ENCODE results near the gene PCCA. TPM values are rescaled to one million over a fixed set of nuclear protein-coding genes. Genes with fewer than 3 reads are reported as not detected.

PCCA gene
- total RNA-seq, 1 donor from 2014 or later: 33.4 TPM

DNA sequence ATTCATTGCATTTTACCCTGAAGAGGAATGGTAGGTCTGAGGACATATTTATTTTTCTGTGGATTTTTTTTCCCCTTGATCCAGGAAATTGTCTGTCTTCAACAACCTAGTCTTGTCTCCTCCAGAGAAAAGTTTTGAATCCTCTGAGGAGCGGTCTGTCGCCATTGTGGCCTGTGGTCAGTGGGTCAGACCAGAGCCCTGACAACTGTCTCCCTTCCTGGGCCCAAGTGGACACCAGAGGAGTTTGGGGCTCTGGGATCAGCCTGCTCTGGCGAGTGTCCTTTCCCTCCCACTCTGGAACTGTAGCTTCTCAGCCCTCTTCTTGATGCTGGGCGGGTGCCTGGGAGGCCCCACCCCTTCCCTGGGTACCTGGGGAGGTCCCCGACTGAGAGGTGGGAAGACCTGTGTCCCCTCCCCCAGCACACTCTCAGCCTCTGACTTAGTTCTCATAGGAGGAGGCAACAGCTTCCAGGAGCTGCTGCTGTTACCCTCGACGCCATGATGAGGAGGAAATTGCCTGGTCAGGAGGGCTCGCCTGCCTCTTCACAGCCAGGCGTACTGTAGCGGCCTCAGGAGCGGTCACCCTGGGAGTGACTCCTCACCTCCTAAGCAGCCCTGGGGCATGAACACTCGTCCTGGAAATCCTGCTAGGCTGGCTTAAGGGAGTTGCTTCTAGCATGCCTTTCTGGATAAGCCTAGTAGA is 389.4 kb downstream of the PCCA start:
- Histone ChIP-seq H3K27ac (no peak overlapping the region), H3K4me3 (no peak overlapping the region), H3K27me3 (no peaks in the 10 kb centered on the region), H3K4me1 (no peaks in the 10 kb centered on the region), H3K9me3 (no peaks in the 10 kb centered on the region), H3K36me3 (no peaks in the 10 kb centered on the region)
- TF ChIP-seq POLR2A (IDR thresholded peaks at IDR 0.05): no peak
- TF ChIP-seq POLR2AphosphoS5 (IDR thresholded peaks at IDR 0.05; ENCODE audit: insufficient read depth in 1 of 2, low read depth in 1 of 2): no peak
- TF ChIP-seq, protein P1, sequence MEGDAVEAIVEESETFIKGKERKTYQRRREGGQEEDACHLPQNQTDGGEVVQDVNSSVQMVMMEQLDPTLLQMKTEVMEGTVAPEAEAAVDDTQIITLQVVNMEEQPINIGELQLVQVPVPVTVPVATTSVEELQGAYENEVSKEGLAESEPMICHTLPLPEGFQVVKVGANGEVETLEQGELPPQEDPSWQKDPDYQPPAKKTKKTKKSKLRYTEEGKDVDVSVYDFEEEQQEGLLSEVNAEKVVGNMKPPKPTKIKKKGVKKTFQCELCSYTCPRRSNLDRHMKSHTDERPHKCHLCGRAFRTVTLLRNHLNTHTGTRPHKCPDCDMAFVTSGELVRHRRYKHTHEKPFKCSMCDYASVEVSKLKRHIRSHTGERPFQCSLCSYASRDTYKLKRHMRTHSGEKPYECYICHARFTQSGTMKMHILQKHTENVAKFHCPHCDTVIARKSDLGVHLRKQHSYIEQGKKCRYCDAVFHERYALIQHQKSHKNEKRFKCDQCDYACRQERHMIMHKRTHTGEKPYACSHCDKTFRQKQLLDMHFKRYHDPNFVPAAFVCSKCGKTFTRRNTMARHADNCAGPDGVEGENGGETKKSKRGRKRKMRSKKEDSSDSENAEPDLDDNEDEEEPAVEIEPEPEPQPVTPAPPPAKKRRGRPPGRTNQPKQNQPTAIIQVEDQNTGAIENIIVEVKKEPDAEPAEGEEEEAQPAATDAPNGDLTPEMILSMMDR (IDR thresholded peaks at IDR 0.05): no peak
- intact Hi-C loops (cut with DNase I): no loop called here
- DNase-seq (ENCODE audit: extremely low spot score in 2 of 2): no peak

DNA sequence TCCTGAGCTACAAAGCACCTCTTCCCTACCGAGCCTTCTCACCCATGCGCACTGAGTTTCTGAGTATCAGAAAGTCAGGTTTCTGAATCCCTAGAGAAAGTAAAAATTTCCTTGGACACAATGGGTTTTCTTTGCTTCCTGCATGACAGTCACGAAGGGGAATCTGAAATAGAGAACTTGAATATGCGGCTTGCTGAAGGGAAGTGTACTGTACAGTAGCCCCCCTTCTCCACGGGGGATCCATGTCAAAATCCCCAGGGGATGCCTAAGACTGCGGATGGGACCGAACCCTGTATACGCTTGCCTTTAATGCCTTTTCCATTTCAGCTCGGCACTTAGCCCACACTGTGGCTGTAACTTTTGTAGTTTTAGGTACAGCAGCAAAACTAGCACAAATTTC is 391.8 kb downstream of the PCCA start:
- Histone ChIP-seq H3K27me3 (no peaks in the 10 kb centered on the region), H3K27ac (no peak overlapping the region), H3K4me3 (no peak overlapping the region), H3K9me3 (no peaks in the 10 kb centered on the region), H3K36me3 (no peaks in the 10 kb centered on the region), H3K4me1 (no peaks in the 10 kb centered on the region)
- intact Hi-C loops (cut with DNase I): no loop called here
- no peak for DNase-seq (ENCODE audit: extremely low spot score in 2 of 2)
- no peak for TF ChIP-seq POLR2AphosphoS5 (IDR thresholded peaks at IDR 0.05; ENCODE audit: insufficient read depth in 1 of 2, low read depth in 1 of 2)
- TF ChIP-seq, protein P1 (IDR thresholded peaks at IDR 0.05): no peak
- no peak for TF ChIP-seq POLR2A (IDR thresholded peaks at IDR 0.05)

DNA sequence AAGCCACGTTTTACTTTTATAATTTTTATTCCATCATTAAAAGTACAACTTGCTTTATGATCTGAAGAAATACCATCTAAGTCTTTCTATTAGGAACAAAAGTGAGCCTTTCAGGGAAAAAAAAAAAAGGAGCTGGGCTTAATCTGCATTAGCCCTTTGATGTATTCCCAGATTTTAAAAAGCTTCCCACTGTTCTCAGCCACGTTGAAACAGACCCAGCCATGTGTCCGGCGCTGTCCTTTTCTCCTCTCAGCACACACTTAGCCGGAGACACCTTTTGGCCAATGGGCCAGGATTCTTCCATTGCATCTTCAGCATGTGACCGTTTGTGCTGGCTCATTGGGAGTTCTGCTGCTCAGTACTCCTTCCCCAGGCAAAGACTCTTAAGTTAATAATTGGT is 394.2 kb downstream of the PCCA start:
- no peaks in the 10 kb centered on the region for H3K27me3 ChIP-seq
- H3K36me3 ChIP-seq: no peaks in the 10 kb centered on the region
- TF ChIP-seq POLR2AphosphoS5 (IDR thresholded peaks at IDR 0.05; ENCODE audit: insufficient read depth in 1 of 2, low read depth in 1 of 2) (no peak), POLR2A (IDR thresholded peaks at IDR 0.05) (no peak)
- TF ChIP-seq, protein P1 (IDR thresholded peaks at IDR 0.05): no peak
- H3K27ac ChIP-seq: no peak overlapping the region
- no peaks in the 10 kb centered on the region for H3K9me3 ChIP-seq
- no peaks in the 10 kb centered on the region for H3K4me1 ChIP-seq
- intact Hi-C loops (cut with DNase I): no loop called here
- no peak overlapping the region for H3K4me3 ChIP-seq
- no peak for DNase-seq (ENCODE audit: extremely low spot score in 2 of 2)

DNA sequence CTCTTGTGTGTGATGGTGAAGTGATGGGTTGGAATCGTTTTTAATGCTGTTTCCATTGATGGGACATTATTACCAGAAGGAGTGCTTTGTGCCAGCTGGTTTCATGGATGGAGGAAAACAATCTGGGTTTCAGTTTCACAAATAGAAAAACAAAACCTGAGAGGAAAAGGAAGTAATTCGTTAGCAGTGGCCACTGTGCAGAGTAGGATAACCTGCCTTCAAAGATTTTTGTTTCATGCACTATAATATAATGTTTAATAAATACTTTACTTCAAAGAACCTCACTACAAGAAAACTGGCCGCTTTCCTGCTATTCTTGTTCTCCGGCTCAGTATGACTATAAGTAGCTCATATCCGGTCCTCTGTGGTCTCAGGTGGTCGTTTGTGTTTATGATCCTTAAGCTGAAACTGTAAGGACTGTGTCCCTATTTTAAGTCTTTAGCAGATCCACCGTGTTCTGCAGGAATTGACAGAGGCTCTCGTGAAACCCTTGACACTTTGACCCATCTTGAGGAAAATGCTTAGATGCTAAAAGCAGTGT is 395.0 kb downstream of the PCCA start:
- intact Hi-C loops (cut with DNase I): no loop called here
- Histone ChIP-seq H3K9me3 (no peaks in the 10 kb centered on the region), H3K4me1 (no peaks in the 10 kb centered on the region), H3K27ac (no peak overlapping the region), H3K4me3 (no peak overlapping the region), H3K27me3 (no peaks in the 10 kb centered on the region), H3K36me3 (no peaks in the 10 kb centered on the region)
- TF ChIP-seq POLR2A (IDR thresholded peaks at IDR 0.05) (no peak), POLR2AphosphoS5 (IDR thresholded peaks at IDR 0.05; ENCODE audit: insufficient read depth in 1 of 2, low read depth in 1 of 2) (no peak)
- TF ChIP-seq, protein P1 (IDR thresholded peaks at IDR 0.05): no peak
- no peak for DNase-seq (ENCODE audit: extremely low spot score in 2 of 2)

DNA sequence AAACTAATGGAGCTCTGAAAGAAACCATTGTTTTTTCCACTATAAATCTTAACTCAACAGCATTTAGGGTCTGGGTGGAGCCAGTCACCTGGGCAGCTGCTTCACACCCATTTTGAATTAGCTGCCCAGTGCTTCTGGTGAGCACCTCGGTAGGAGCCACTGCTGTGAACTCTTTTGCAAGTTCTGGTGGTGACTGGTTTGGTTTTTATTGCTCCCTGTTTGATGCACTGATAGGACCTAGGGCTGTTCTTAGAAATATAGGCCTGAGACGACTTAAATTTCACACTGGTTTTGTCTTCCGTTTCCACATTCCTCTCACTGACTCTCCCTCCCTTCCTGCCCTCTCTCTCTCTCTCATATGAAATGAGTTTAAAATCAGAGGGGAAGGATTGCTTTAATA is 395.8 kb downstream of the PCCA start:
- H3K27ac ChIP-seq: no peak overlapping the region
- no peaks in the 10 kb centered on the region for H3K4me1 ChIP-seq
- DNase-seq (ENCODE audit: extremely low spot score in 2 of 2): no peak
- no peaks in the 10 kb centered on the region for H3K27me3 ChIP-seq
- H3K9me3 ChIP-seq: no peaks in the 10 kb centered on the region
- intact Hi-C loops (cut with DNase I): no loop called here
- no peaks in the 10 kb centered on the region for H3K36me3 ChIP-seq
- TF ChIP-seq POLR2AphosphoS5 (IDR thresholded peaks at IDR 0.05; ENCODE audit: insufficient read depth in 1 of 2, low read depth in 1 of 2) (no peak), POLR2A (IDR thresholded peaks at IDR 0.05) (no peak)
- TF ChIP-seq, protein P1 (IDR thresholded peaks at IDR 0.05): no peak
- no peak overlapping the region for H3K4me3 ChIP-seq

All from vagina (tissue), 2 donors.